GM12878 (cell line): Measurements from ENCODE around the gene GLG1. TPM values are rescaled to one million over a fixed set of nuclear protein-coding genes. Genes with fewer than 3 reads are reported as not detected.

ENCODE experiments used
- ATAC-seq: fragments of 200-7000 bp; cut with Tn5 transposase; 3 replicates; pipeline ENCODE4 v1.9.1; 2020; ENCODE audit warnings: mild to moderate bottlenecking, moderate library complexity
- BruUV-seq: library from RNA; stranded (reverse); fragments of 400-500 nt; replicated peaks from 2 replicates; lab custom pipeline; 2021; lab: Mats Ljungman, UMichigan
- CTCF ChIA-PET: fragments of 300-600 bp; sonication (Branson Sonifier 250); formaldehyde crosslinking; extraction: SDS; loops from one replicate; lab custom pipeline; 2021; ENCODE audit warnings: inconsistent platforms; lab: Yijun Ruan, JAX
- POLR2A ChIA-PET: fragments of 350-600 bp; formaldehyde crosslinking; extraction: SDS; loops from one replicate; lab custom pipeline; 2021; ENCODE audit warnings: inconsistent platforms; lab: Charles Lee
- RAD21 ChIA-PET: fragments of 300-600 bp; sonication (Branson Sonifier 250); formaldehyde crosslinking; loops from one replicate; lab custom pipeline; 2023; ENCODE audit warnings: antibody characterized with exemption; ENCODE audit not compliant: unreplicated experiment; lab: Charles Lee
- SMC1A ChIA-PET: fragments of 300-600 bp; sonication (Branson Sonifier 250); formaldehyde crosslinking; loops from one replicate; lab custom pipeline; 2023; ENCODE audit not compliant: unreplicated experiment, uncharacterized antibody; lab: Charles Lee
- DNase-seq: peaks from one replicate; pipeline ENCODE4 v3.0.0-alpha.2; 2011; ENCODE audit warnings: low read depth, low spot score
- FAIRE-seq: peaks from 3 replicates; lab custom pipeline; 2011; peaks lifted over from hg19 to GRCh38; lab: Jason Lieb, UNC
- H2AFZ ChIP-seq: 2 replicates; pipeline ENCODE4 v1.6.0; 2011; ENCODE audit warnings: low read depth, low read length, control low read depth; ENCODE audit not compliant: control insufficient read depth
- H3K27ac ChIP-seq: 2 replicates; pipeline ENCODE4 v1.5.1; 2011; ENCODE audit warnings: control low read depth; ENCODE audit not compliant: control insufficient read depth, insufficient read depth
- H3K27me3 ChIP-seq, 2 experiments: replicated peaks in 1 of 2; 2 replicates each; pipeline versions ENCODE4 v1.6.0 to v1.6.1; 2011; ENCODE audit warnings: low read length in 1 of 2; ENCODE audit not compliant: control insufficient read depth in 2 of 2, insufficient read depth in 2 of 2
- H3K36me3 ChIP-seq, 2 experiments: 2 replicates each; pipeline ENCODE4 v1.5.1; 2011; ENCODE audit warnings: low read length in 1 of 2; ENCODE audit not compliant: control insufficient read depth in 2 of 2, insufficient read depth in 2 of 2
- H3K4me1 ChIP-seq: 2 replicates; pipeline ENCODE4 v1.6.1; 2011; ENCODE audit warnings: mild to moderate bottlenecking, low read length, moderate library complexity, mixed read lengths; ENCODE audit not compliant: control insufficient read depth, insufficient read depth
- H3K4me2 ChIP-seq: 2 replicates; pipeline ENCODE4 v1.6.0; 2011; ENCODE audit warnings: control low read depth; ENCODE audit not compliant: control insufficient read depth, insufficient read depth
- H3K4me3 ChIP-seq: fragments of 200-600 bp; sonication (generic); 2 replicates; pipeline ENCODE4 v1.5.1; 2016
- H3K79me2 ChIP-seq: 2 replicates; pipeline ENCODE4 v1.6.0; 2011; ENCODE audit warnings: low read length; ENCODE audit not compliant: control insufficient read depth, insufficient read depth
- H3K9ac ChIP-seq: 2 replicates; pipeline ENCODE4 v1.8.0; 2011; ENCODE audit warnings: low read length, control low read depth, mixed read lengths; ENCODE audit not compliant: control insufficient read depth, insufficient read depth
- H3K9me3 ChIP-seq: replicated peaks from 3 replicates; pipeline ENCODE4 v1.5.1; 2011; ENCODE audit warnings: mild to moderate bottlenecking, low read length; ENCODE audit not compliant: control insufficient read depth, insufficient read depth
- H4K20me1 ChIP-seq: 2 replicates; pipeline ENCODE4 v1.6.0; 2011; ENCODE audit not compliant: control insufficient read depth, insufficient read depth
- ASH2L ChIP-seq: fragments of 300-600, 200-600 bp; sonication (generic); IDR thresholded peaks from 2 replicates; pipeline ENCODE4 v1.6.1; 2017; ENCODE audit warnings: low read depth, mild to moderate bottlenecking, borderline replicate concordance
- CBFB ChIP-seq: IDR thresholded peaks from 2 replicates; pipeline ENCODE4 v1.6.1; 2016; ENCODE audit warnings: antibody characterized with exemption, low read depth
- CHD1 ChIP-seq: IDR thresholded peaks from 2 replicates; pipeline ENCODE4 v1.6.1; 2012; ENCODE audit warnings: low read depth, low read length, improper control_type of control experiment
- GABPA ChIP-seq: IDR thresholded peaks from 2 replicates; pipeline ENCODE4 v1.6.1; 2014; ENCODE audit warnings: antibody characterized with exemption, low read depth, mild to moderate bottlenecking, inconsistent platforms
- MLLT1 ChIP-seq: fragments of 450-650 bp; IDR thresholded peaks from 2 replicates; pipeline ENCODE4 v1.6.1; 2016; ENCODE audit warnings: mild to moderate bottlenecking
- NFIC ChIP-seq: IDR thresholded peaks from 2 replicates; pipeline ENCODE4 v1.6.1; 2012; ENCODE audit warnings: low read depth, mild to moderate bottlenecking, inconsistent platforms, low read length, moderate library complexity
- PRDM15 ChIP-seq: fragments of 450-650 bp; formaldehyde crosslinking; IDR thresholded peaks from 2 replicates; pipeline ENCODE4 v1.4.0; 2020; ENCODE audit warnings: mild to moderate bottlenecking, moderate library complexity
- RAD21 ChIP-seq: IDR thresholded peaks from 2 replicates; pipeline ENCODE4 v1.6.1; 2011; ENCODE audit warnings: mild to moderate bottlenecking, low read depth, low read length, moderate library complexity; ENCODE audit not compliant: insufficient read depth
- RUNX3 ChIP-seq: IDR thresholded peaks from 2 replicates; pipeline ENCODE4 v1.6.1; 2012; ENCODE audit warnings: low read length, inconsistent platforms
- TAF1 ChIP-seq: IDR thresholded peaks from 2 replicates; pipeline ENCODE4 v1.6.1; 2011; ENCODE audit warnings: mild to moderate bottlenecking, low read depth, low read length, borderline replicate concordance
- ZNF207 ChIP-seq: fragments of 450-650 bp; IDR thresholded peaks from 2 replicates; pipeline ENCODE4 v1.6.1; 2014; ENCODE audit warnings: antibody characterized with exemption, mild to moderate bottlenecking, borderline replicate concordance
- ZNF24 ChIP-seq: fragments of 450-650 bp; IDR thresholded peaks from 2 replicates; pipeline ENCODE4 v1.6.1; 2017; ENCODE audit warnings: antibody characterized with exemption, mild to moderate bottlenecking
- ZNF384 ChIP-seq: IDR thresholded peaks from 2 replicates; pipeline ENCODE4 v1.6.1; 2012; ENCODE audit warnings: low read depth, mild to moderate bottlenecking, low read length, improper control_type of control experiment, borderline replicate concordance
- WGBS: methylation state at CpG from one replicate; pipeline ENCODE4 v1.1.6; 2016; ENCODE audit warnings: low lambda C conversion rate; ENCODE audit not compliant: insufficient replicate concordance, insufficient coverage; ENCODE audit errors: missing lambda C conversion rate; 5-methylcytosine and 5-hydroxymethylcytosine counted together
- in situ Hi-C: fragments of 300-500 bp; cut with MboI; formaldehyde crosslinking; loops from 9 replicates; pipeline ENCODE4 v1.14.3; 2018; ENCODE audit warnings: mixed read lengths
- intact Hi-C: fragments of 100-400 bp; cut with micrococcal nuclease; formaldehyde crosslinking; loops from one replicate; pipeline ENCODE4 v1.14.2; 2022; ENCODE audit not compliant: unreplicated experiment
- polyA plus RNA-seq, 11 experiments: library from polyadenylated mRNA; depleted of rRNA in 4 of 11; unstranded in 6 of 11; stranded (reverse) in 5 of 11; fragments of >200 nt; fragmentation: Nextera tagmentation in 4 of 11; fragmentation: Illumina TruSeq in 1 of 11; extraction: Ambion mirVana in 4 of 11; extraction: Trizol in 1 of 11; gene quantifications; 1 replicate in 1 of 11; 2 replicates in 10 of 11; pipeline versions ENCODE4 v1.2.1 to v1.2.3, GENCODE V29; 2011 to 2016; ENCODE audit warnings: inconsistent platforms in 2 of 11, missing spikeins in 2 of 11, low read depth in 1 of 11
- total RNA-seq, 4 experiments: library from RNA; depleted of rRNA in 3 of 4; stranded (reverse); fragments of >200 nt in 3 of 4; fragmentation: Illumina TruSeq in 1 of 4; extraction: Trizol in 1 of 4; gene quantifications; 2 replicates each; pipeline versions ENCODE4 v1.2.1 to v1.2.3, GENCODE V29; 2013 to 2021

The GLG1 gene
- total and polyA plus RNA-seq, 10 of the 15 experiments (the other 5 are each of a cell fraction or from before 2014, with no cell fraction given), result 7.6 to 49.4 (median 28.2) TPM

GRCh38 chr16:74606521-74607309 is at the start of gene GLG1 (continued):
- TF ChIP-seq PRDM15 (CRISPR knock-in tag), result no peak
- peak; percentile 54; the same call in 1 of the 2 replicates for TF ChIP-seq CBFB
- TF ChIP-seq RUNX3, result peak; percentile 65

GRCh38 chr16:74654536-74655050 is 47.7 kb upstream of the GLG1 start:
- Histone ChIP-seq H3K9me3 (no peaks in the 10 kb centered on the region), H3K4me3 (no peak overlapping the region), H4K20me1 (peaks cover 8% of the 10 kb centered on the region; the same call in 1 of the 2 replicates), H3K27ac (no peak overlapping the region), H3K4me2 (no peak overlapping the region), H3K36me3 (peaks cover 8 to 46% of the 10 kb centered on the region in 2 experiments), H3K9ac (no peak overlapping the region), H3K4me1 (peaks cover 12% of the 10 kb centered on the region; the same call in 1 of the 2 replicates), H3K79me2 (peaks cover 58% of the 10 kb centered on the region), H2AFZ (no peak overlapping the region), H3K27me3 (no peaks in the 10 kb centered on the region)
- in situ Hi-C loops (no loop called here), intact Hi-C loops (no loop called here)
- DNase-seq (no peak), FAIRE-seq (no peak), ATAC-seq (no peak)
- ChIA-PET RAD21 (no interaction called here), POLR2A (interaction anchor here (0.6 to 1.7 kb wide), 4 partner anchors 8 to 82 kb away, joined by 3 to 9 read pairs (median 3); partner anchors contain the start of gene RFWD3), SMC1A (interaction anchor here (0.9 to 1.5 kb wide), 3 partner anchors 9 to 22 kb away, joined by 3 to 7 read pairs (median 3); no protein-coding TSS in a partner anchor), CTCF (interaction anchor here (1.4 kb wide), 1 partner anchor 46 kb away, joined by 4 read pairs; the partner anchor contains the start of gene MLKL)
- TF ChIP-seq CHD1, result no peak
- no peak for TF ChIP-seq MLLT1
- TF ChIP-seq TAF1, result no peak
- no peak for TF ChIP-seq GABPA
- no peak for TF ChIP-seq NFIC
- TF ChIP-seq ZNF207, result no peak
- no peak for TF ChIP-seq RAD21
- no peak for TF ChIP-seq ZNF24
- TF ChIP-seq ZNF384, result no peak
- TF ChIP-seq ASH2L, result no peak
- WGBS, result 100% methylated on average over 3 of the region's 3 CpGs
- no TSS peak for BruUV-seq
